SU-DHL-6 (cell line): ENCODE data around the gene SNN.

Source experiments
- H2AFZ ChIP-seq: fragments of 200-600 bp; sonication (generic); 2 replicates; pipeline ENCODE4 v1.6.1; 2014; ENCODE audit warnings: low read depth, mild to moderate bottlenecking, moderate library complexity, mixed read lengths, antibody characterized with exemption, low read length; ENCODE audit not compliant: severe bottlenecking
- H3F3A ChIP-seq: fragments of 200-600 bp; shearing (Covaris generic); 2 replicates; pipeline ENCODE4 v1.6.0; 2016; ENCODE audit warnings: antibody characterized with exemption, mild to moderate bottlenecking; ENCODE audit not compliant: insufficient read depth
- H3K27ac ChIP-seq: fragments of 200-600 bp; sonication (generic); 2 replicates; pipeline ENCODE4 v1.5.1; 2016; ENCODE audit warnings: low read depth, mild to moderate bottlenecking, low read length, moderate library complexity, mixed read lengths
- H3K27me3 ChIP-seq: fragments of 200-600 bp; sonication (generic), shearing (Covaris generic); 2 replicates; pipeline ENCODE4 v1.6.0; 2014; ENCODE audit warnings: mild to moderate bottlenecking, low read length
- H3K36me3 ChIP-seq: fragments of 200-600 bp; sonication (generic); 2 replicates; pipeline ENCODE4 v1.6.1; 2014; ENCODE audit warnings: mild to moderate bottlenecking, low read length, mixed read lengths
- H3K4me2 ChIP-seq: fragments of 300-600, 200-600 bp; shearing (Covaris generic), sonication (generic); 2 replicates; pipeline ENCODE4 v1.6.0; 2014; ENCODE audit warnings: low read length, low read depth, mild to moderate bottlenecking; ENCODE audit not compliant: poor library complexity, severe bottlenecking
- H3K4me3 ChIP-seq: fragments of 200-600 bp; sonication (generic); 2 replicates; pipeline ENCODE4 v1.5.1; 2014; ENCODE audit warnings: antibody characterized with exemption, low read length, mild to moderate bottlenecking, mixed read lengths; ENCODE audit not compliant: insufficient read depth, poor library complexity, severe bottlenecking
- H3K79me2 ChIP-seq: fragments of 200-600 bp; sonication (generic); 2 replicates; pipeline ENCODE4 v1.6.1; 2014; ENCODE audit warnings: mild to moderate bottlenecking, low read length, moderate library complexity; ENCODE audit not compliant: insufficient read depth
- H3K9ac ChIP-seq: fragments of 200-600 bp; sonication (generic); 2 replicates; pipeline ENCODE4 v1.7.0; 2014; ENCODE audit warnings: mild to moderate bottlenecking, low read length
- H3K9me2 ChIP-seq: fragments of 200-600 bp; sonication (generic); replicated peaks from 2 replicates; pipeline ENCODE4 v1.6.1; 2014; ENCODE audit warnings: low read length; ENCODE audit not compliant: insufficient read depth
- H3K9me3 ChIP-seq: fragments of 200-600 bp; sonication (generic); 2 replicates; pipeline ENCODE4 v1.6.1; 2014; ENCODE audit warnings: low read length, mixed read lengths; ENCODE audit not compliant: insufficient read depth
- H4K20me1 ChIP-seq: fragments of 200-600 bp; sonication (generic); 2 replicates; pipeline ENCODE4 v1.6.1; 2014; ENCODE audit warnings: low read depth, mild to moderate bottlenecking, antibody characterized with exemption, low read length, moderate library complexity, mixed read lengths
- CTCF ChIP-seq: fragments of 200-600 bp; sonication (generic); IDR thresholded peaks from one replicate; pipeline ENCODE4 v1.5.1; 2017; ENCODE audit warnings: antibody characterized with exemption, mild to moderate bottlenecking, low read length, moderate library complexity; ENCODE audit not compliant: insufficient read depth, poor library complexity, severe bottlenecking
- EZH2phosphoT487 ChIP-seq: fragments of 200-600 bp; sonication (generic), shearing (Covaris generic); conservative IDR thresholded peaks from 2 replicates; pipeline ENCODE4 v1.6.1; 2018; ENCODE audit warnings: mild to moderate bottlenecking, antibody characterized with exemption, low read length, moderate library complexity, mixed read lengths

The SNN gene

GRCh38 chr16:11671271-11671670 lies 3.0 kb downstream of the SNN start:
- Histone ChIP-seq H3K27ac (no peak overlapping the region), H3K9me3 (no peaks in the 10 kb centered on the region), H4K20me1 (no peaks in the 10 kb centered on the region), H3K4me2 (no peak overlapping the region), H3F3A (no peaks in the 10 kb centered on the region), H3K9ac (no peak overlapping the region), H3K36me3 (no peaks in the 10 kb centered on the region), H3K4me3 (no peak overlapping the region), H3K27me3 (no peaks in the 10 kb centered on the region), H3K9me2 (no peaks in the 10 kb centered on the region), H3K79me2 (no peaks in the 10 kb centered on the region), H2AFZ (no peak overlapping the region)
- TF ChIP-seq CTCF (no peak), EZH2phosphoT487 (no peak)

GRCh38 chr16:11671676-11672075 lies 3.4 kb downstream of the SNN start:
- Histone ChIP-seq H3K79me2 (no peaks in the 10 kb centered on the region), H3F3A (no peaks in the 10 kb centered on the region), H3K9ac (no peak overlapping the region), H3K4me3 (no peak overlapping the region), H4K20me1 (no peaks in the 10 kb centered on the region), H3K27ac (no peak overlapping the region), H3K9me3 (no peaks in the 10 kb centered on the region), H3K36me3 (no peaks in the 10 kb centered on the region), H2AFZ (no peak overlapping the region), H3K27me3 (no peaks in the 10 kb centered on the region), H3K9me2 (no peaks in the 10 kb centered on the region), H3K4me2 (no peak overlapping the region)
- TF ChIP-seq CTCF (no peak), EZH2phosphoT487 (no peak)

- no peak overlapping the region for H3K27ac ChIP-seq
- no peaks in the 10 kb centered on the region for H3K36me3 ChIP-seq
- H3K79me2 ChIP-seq: no peaks in the 10 kb centered on the region
- H3K9me2 ChIP-seq: no peaks in the 10 kb centered on the region
- H3K4me2 ChIP-seq: peak overlapping the region; percentile 10
- TF ChIP-seq EZH2phosphoT487 (no peak), CTCF (no peak)
- H3K9ac ChIP-seq: no peak overlapping the region
- H3K9me3 ChIP-seq: no peaks in the 10 kb centered on the region
- H2AFZ ChIP-seq: no peak overlapping the region
- H3K4me3 ChIP-seq: no peak overlapping the region
- no peaks in the 10 kb centered on the region for H4K20me1 ChIP-seq
- no peaks in the 10 kb centered on the region for H3F3A ChIP-seq
- no peaks in the 10 kb centered on the region for H3K27me3 ChIP-seq
Observed at GRCh38 chr16:11672206-11673090, 4.2 kb downstream of the SNN start.
